Measurements from ENCODE around the gene ZNF385D.

DNA sequence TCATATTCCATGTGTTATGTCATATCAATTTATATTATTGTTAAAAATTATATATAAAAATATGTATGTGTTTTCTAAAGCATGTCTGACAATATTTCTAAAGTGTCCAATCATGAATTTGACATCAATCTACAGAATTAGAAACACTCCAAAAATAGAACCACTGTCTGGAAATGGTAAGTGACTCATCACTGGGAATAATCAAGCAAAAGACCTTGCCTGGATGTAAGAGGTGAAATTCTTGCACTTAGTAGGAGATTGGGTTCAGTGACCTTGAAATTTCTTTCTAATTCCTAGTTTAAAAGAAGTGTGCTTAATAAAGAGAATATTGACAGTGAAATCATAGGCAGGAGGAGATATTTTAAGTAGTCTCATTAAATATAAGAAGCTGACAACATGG is 188.8 kb downstream of the ZNF385D start:
- TF ChIP-seq, protein P1, sequence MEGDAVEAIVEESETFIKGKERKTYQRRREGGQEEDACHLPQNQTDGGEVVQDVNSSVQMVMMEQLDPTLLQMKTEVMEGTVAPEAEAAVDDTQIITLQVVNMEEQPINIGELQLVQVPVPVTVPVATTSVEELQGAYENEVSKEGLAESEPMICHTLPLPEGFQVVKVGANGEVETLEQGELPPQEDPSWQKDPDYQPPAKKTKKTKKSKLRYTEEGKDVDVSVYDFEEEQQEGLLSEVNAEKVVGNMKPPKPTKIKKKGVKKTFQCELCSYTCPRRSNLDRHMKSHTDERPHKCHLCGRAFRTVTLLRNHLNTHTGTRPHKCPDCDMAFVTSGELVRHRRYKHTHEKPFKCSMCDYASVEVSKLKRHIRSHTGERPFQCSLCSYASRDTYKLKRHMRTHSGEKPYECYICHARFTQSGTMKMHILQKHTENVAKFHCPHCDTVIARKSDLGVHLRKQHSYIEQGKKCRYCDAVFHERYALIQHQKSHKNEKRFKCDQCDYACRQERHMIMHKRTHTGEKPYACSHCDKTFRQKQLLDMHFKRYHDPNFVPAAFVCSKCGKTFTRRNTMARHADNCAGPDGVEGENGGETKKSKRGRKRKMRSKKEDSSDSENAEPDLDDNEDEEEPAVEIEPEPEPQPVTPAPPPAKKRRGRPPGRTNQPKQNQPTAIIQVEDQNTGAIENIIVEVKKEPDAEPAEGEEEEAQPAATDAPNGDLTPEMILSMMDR (IDR thresholded peaks at IDR 0.05), result no peak
- no peak for TF ChIP-seq POLR2A (IDR thresholded peaks at IDR 0.05)
